H1 (cell line): ENCODE results near the gene COMT. TPM values are rescaled to one million over a fixed set of nuclear protein-coding genes. Genes with fewer than 3 reads are reported as not detected.
A peak's percentile ranks its signal among the peaks of the same experiment; 100 is the strongest.

Experiments used
- BCL11A ChIP-seq, 2 experiments: IDR thresholded peaks; one replicate each; pipeline ENCODE4 v1.6.1; 2011; ENCODE audit warnings: low read depth in 2 of 2, low read length in 2 of 2, mild to moderate bottlenecking in 2 of 2
- BRCA1 ChIP-seq: IDR thresholded peaks from 2 replicates; pipeline ENCODE4 v1.6.1; 2012; ENCODE audit warnings: low read depth, low read length, improper control_type of control experiment
- CEBPB ChIP-seq: IDR thresholded peaks from 2 replicates; pipeline ENCODE4 v1.6.1; 2012; ENCODE audit warnings: low read depth, low read length
- CHD1 ChIP-seq: IDR thresholded peaks from 2 replicates; pipeline ENCODE4 v1.6.1; 2012; ENCODE audit warnings: low read depth, low read length, improper control_type of control experiment
- CREB1 ChIP-seq: IDR thresholded peaks from 2 replicates; pipeline ENCODE4 v1.6.1; 2012; ENCODE audit warnings: inconsistent platforms
- FOSL1 ChIP-seq: IDR thresholded peaks from 2 replicates; pipeline ENCODE4 v1.6.1; 2011; ENCODE audit warnings: mild to moderate bottlenecking, low read depth, low read length, moderate library complexity; ENCODE audit not compliant: insufficient read depth
- HDAC6 ChIP-seq: IDR thresholded peaks from one replicate; pipeline ENCODE4 v1.7.1; 2012; ENCODE audit warnings: low read depth, mild to moderate bottlenecking, inconsistent platforms, low read length, moderate library complexity
- KDM1A ChIP-seq: fragments of 200-600, 300-600 bp; sonication (generic); IDR thresholded peaks from 2 replicates; pipeline ENCODE4 v1.7.1; 2016; ENCODE audit warnings: mild to moderate bottlenecking, low read length, borderline replicate concordance
- KDM4A ChIP-seq: IDR thresholded peaks from one replicate; pipeline ENCODE4 v1.7.1; 2012; ENCODE audit warnings: low read depth, mild to moderate bottlenecking, moderate library complexity, low read length, inconsistent platforms; ENCODE audit not compliant: severe bottlenecking
- KDM5A ChIP-seq: fragments of 200-600 bp; IDR thresholded peaks from 2 replicates; pipeline ENCODE4 v1.7.1; 2012; ENCODE audit warnings: mild to moderate bottlenecking, low read length, inconsistent platforms, mixed read lengths
- RNF2 ChIP-seq: fragments of 200-900, 300-1000 bp; sonication (generic); IDR thresholded peaks from 2 replicates; pipeline ENCODE4 v1.7.1; 2016; ENCODE audit warnings: borderline replicate concordance, low read depth, mild to moderate bottlenecking, antibody characterized with exemption, low read length; ENCODE audit not compliant: poor library complexity, severe bottlenecking; ENCODE audit errors: missing control alignments
- SIN3A ChIP-seq, 2 experiments: IDR thresholded peaks in 1 of 2; conservative IDR thresholded peaks in 1 of 2; 2 replicates each; pipeline ENCODE4 v1.6.1; 2011 to 2012; ENCODE audit warnings: low read length in 2 of 2, improper control_type of control experiment in 1 of 2, low read depth in 1 of 2, mild to moderate bottlenecking in 1 of 2
- TAF1 ChIP-seq: IDR thresholded peaks from 2 replicates; pipeline ENCODE4 v1.6.1; 2011; ENCODE audit warnings: mild to moderate bottlenecking, low read depth, low read length
- TBP ChIP-seq: IDR thresholded peaks from 2 replicates; pipeline ENCODE4 v1.6.1; 2011; ENCODE audit warnings: low read depth, low read length, improper control_type of control experiment
- YY1 ChIP-seq: IDR thresholded peaks from 2 replicates; pipeline ENCODE4 v1.6.1; 2011; ENCODE audit warnings: low read depth, mild to moderate bottlenecking, low read length
- polyA plus RNA-seq, 7 experiments: library from polyadenylated mRNA; depleted of rRNA in 3 of 7; stranded (reverse) in 5 of 7; unstranded in 2 of 7; fragments of >200 nt in 5 of 7; fragments of 200-250 nt in 2 of 7; gene quantifications; 1 replicate in 5 of 7; 2 replicates in 1 of 7; 4 replicates in 1 of 7; pipeline versions ENCODE4 v1.2.1 to v1.2.3, GENCODE V29; 2011 to 2013; ENCODE audit warnings: missing spikeins in 2 of 7, mixed read lengths in 2 of 7
- total RNA-seq: library from RNA; stranded (reverse); fragmentation: NEBNext Ultra II Directional; extraction: Animal tissue kit (Norgen Biotek cat#: 25700); gene quantifications from 2 replicates; pipeline ENCODE4 v1.2.1, GENCODE V29; 2021

The COMT gene
- total and polyA plus RNA-seq, 2 of the 8 experiments (the other 6 are each of a cell fraction or from before 2014, with no cell fraction given): 15.2 to 33.7 TPM

- TF ChIP-seq SIN3A (conservative IDR thresholded peaks at IDR 0.05 in 1 of 2, IDR thresholded peaks at IDR 0.05 in 1 of 2; ENCODE audit: low read depth in 1 of 2, low read length in 2 of 2) (0 out of 4 replicates have a peak, but pooled peaks of 1 of the 2 experiments have one; percentile 30), TAF1 (0 out of 2 replicates have a peak, but pooled peaks have one; percentile 15), KDM4A (no peak), BRCA1 (no peak), KDM1A (no peak), BCL11A (IDR thresholded peaks at IDR 0.05; ENCODE audit: low read depth in 2 of 2, low read length in 2 of 2) (no peak), CREB1 (0 out of 2 replicates have a peak, but pooled peaks have one; percentile 27), TBP (no peak), HDAC6 (no peak), CHD1 (no peak), FOSL1 (no peak), KDM5A (no peak), YY1 (no peak), CEBPB (no peak), RNF2 (no peak)
Measured at GRCh38 chr22:19962246-19962908, 20.8 kb downstream of the COMT start (continued).
